GM18951 (cell line): ENCODE data around the gene SARDH.

Experiments
- POLR2A ChIP-seq: IDR thresholded peaks from 4 replicates; pipeline ENCODE4 v1.6.1; 2011; ENCODE audit warnings: mild to moderate bottlenecking; ENCODE audit not compliant: insufficient read length, insufficient read depth; ENCODE audit errors: extremely low read depth
- in situ Hi-C: fragments of 300-500 bp; cut with MboI; formaldehyde crosslinking; loops from one replicate; pipeline ENCODE4 v1.12.0; 2022; ENCODE audit warnings: low sequenced_read_pairs, mixed read lengths, inconsistent platforms; ENCODE audit not compliant: unreplicated experiment

The SARDH gene

GRCh38 chr9:133707065-133707762, 30.9 kb downstream of the SARDH start:
- in situ Hi-C loops = no loop called here
- TF ChIP-seq POLR2A = no peak

GRCh38 chr9:133706307-133707050, 31.7 kb downstream of the SARDH start:
- in situ Hi-C loops = no loop called here
- TF ChIP-seq POLR2A = no peak

- no peak for TF ChIP-seq POLR2A
- in situ Hi-C loops = no loop called here
Measured at GRCh38 chr9:133705576-133705975, 32.6 kb downstream of the SARDH start.

- in situ Hi-C loops = no loop called here
- no peak for TF ChIP-seq POLR2A
Measured at GRCh38 chr9:133704711-133705181, 33.4 kb downstream of the SARDH start.

- no peak for TF ChIP-seq POLR2A
- in situ Hi-C loops = no loop called here
Measured at GRCh38 chr9:133703591-133704399, 34.4 kb downstream of the SARDH start.

GRCh38 chr9:133702798-133703590, 35.2 kb downstream of the SARDH start:
- in situ Hi-C loops = no loop called here
- no peak for TF ChIP-seq POLR2A

GRCh38 chr9:133701981-133702797, 36.0 kb downstream of the SARDH start:
- TF ChIP-seq POLR2A = no peak

GRCh38 chr9:133701321-133701980, 36.7 kb downstream of the SARDH start:
- in situ Hi-C loops = no loop called here
- TF ChIP-seq POLR2A = no peak

More at GRCh38 chr9:133701981-133702797, 36.0 kb downstream of the SARDH start:
- in situ Hi-C loops = no loop called here

- in situ Hi-C loops = no loop called here
- TF ChIP-seq POLR2A = no peak
Measured at GRCh38 chr9:133700819-133701320, 37.3 kb downstream of the SARDH start.

- in situ Hi-C loops = no loop called here
- no peak for TF ChIP-seq POLR2A
Measured at GRCh38 chr9:133699546-133699945, 38.6 kb downstream of the SARDH start.

GRCh38 chr9:133696071-133696472, 42.1 kb downstream of the SARDH start:
- no peak for TF ChIP-seq POLR2A
- in situ Hi-C loops = no loop called here

GRCh38 chr9:133694686-133695085, 43.5 kb downstream of the SARDH start:
- no peak for TF ChIP-seq POLR2A
- in situ Hi-C loops = no loop called here
